ENCODE measurements around the gene HNRNPR. TPM values are rescaled to one million over a fixed set of nuclear protein-coding genes. Genes with fewer than 3 reads are reported as not detected.
"Not testable (repeated sequence)": the region's sequence is repeated elsewhere in the genome, so short reads cannot be mapped to it uniquely, and the experiment has no call there.

The HNRNPR gene
- total RNA-seq, 1 donor = 119 TPM

DNA sequence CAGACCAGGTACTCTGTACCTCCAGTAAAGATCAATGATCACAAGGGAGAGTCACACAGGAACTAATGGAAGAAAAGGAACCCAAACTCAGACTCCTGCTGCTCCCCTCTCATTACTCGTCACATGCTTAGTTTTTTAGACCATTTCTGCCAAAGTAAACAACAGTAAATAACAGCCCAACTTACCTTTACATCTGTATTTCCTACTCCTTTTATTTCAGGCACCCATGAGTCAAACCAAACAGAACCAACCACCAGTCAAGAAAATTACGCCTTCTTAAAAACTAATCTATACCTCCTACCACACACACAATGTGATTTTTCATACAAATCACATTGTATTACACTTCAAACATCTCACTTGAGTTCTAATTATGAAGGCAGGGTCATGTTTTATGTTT is 65.4 kb downstream of the HNRNPR start:
- DNase-seq (ENCODE audit: low read depth) = no peak
- TF ChIP-seq, protein P1, sequence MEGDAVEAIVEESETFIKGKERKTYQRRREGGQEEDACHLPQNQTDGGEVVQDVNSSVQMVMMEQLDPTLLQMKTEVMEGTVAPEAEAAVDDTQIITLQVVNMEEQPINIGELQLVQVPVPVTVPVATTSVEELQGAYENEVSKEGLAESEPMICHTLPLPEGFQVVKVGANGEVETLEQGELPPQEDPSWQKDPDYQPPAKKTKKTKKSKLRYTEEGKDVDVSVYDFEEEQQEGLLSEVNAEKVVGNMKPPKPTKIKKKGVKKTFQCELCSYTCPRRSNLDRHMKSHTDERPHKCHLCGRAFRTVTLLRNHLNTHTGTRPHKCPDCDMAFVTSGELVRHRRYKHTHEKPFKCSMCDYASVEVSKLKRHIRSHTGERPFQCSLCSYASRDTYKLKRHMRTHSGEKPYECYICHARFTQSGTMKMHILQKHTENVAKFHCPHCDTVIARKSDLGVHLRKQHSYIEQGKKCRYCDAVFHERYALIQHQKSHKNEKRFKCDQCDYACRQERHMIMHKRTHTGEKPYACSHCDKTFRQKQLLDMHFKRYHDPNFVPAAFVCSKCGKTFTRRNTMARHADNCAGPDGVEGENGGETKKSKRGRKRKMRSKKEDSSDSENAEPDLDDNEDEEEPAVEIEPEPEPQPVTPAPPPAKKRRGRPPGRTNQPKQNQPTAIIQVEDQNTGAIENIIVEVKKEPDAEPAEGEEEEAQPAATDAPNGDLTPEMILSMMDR (IDR thresholded peaks at IDR 0.05; ENCODE audit: insufficient read depth, low read depth, low read length) = no peak
- no peak overlapping the region for H3K4me3 ChIP-seq (ENCODE audit: low read depth, low read length)

DNA sequence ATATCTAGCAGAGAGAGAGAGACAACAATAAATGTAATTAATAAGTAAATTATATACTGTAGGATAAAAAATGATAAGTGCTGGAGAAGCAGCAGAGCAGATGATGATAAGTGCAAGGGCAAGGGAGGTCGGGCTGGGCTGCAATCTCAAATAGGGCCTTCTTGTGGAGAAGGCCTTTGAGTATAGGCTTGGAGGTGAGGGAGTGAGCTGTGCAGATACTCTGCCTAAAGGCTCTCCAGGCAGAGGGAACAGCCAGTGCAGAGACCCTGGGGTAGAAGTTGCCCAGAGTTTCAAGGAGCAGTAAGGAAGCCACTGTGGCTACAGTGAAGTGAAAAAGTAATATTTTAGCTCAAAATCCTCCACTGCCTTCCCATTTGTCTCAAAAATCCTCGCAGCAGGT is 67.6 kb downstream of the HNRNPR start:
- DNase-seq (ENCODE audit: low read depth) = no peak
- no peak overlapping the region for H3K4me3 ChIP-seq (ENCODE audit: low read depth, low read length)
- TF ChIP-seq, protein P1 (IDR thresholded peaks at IDR 0.05; ENCODE audit: insufficient read depth, low read depth, low read length) = no peak

DNA sequence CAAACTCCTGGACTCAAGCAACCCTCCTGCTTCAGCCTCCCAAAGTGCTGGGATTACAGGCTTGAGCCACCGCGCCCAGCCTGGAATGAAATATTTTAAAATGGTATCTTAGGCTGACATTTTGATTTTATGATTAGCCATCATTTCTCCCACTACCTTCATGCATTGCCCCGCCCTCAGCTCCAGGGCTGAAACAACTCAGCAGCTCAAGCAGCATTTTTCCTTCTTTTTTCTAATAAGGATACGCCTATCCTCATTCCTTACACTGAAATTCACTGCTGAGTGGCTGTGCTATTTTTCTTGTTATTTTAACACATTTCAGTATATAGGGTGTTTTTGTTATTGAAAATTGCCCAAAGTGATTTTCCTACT is 70.0 kb downstream of the HNRNPR start:
- TF ChIP-seq, protein P1 (IDR thresholded peaks at IDR 0.05; ENCODE audit: insufficient read depth, low read depth, low read length) = no peak
- no peak for DNase-seq (ENCODE audit: low read depth)
- no peak overlapping the region for H3K4me3 ChIP-seq (ENCODE audit: low read depth, low read length)

DNA sequence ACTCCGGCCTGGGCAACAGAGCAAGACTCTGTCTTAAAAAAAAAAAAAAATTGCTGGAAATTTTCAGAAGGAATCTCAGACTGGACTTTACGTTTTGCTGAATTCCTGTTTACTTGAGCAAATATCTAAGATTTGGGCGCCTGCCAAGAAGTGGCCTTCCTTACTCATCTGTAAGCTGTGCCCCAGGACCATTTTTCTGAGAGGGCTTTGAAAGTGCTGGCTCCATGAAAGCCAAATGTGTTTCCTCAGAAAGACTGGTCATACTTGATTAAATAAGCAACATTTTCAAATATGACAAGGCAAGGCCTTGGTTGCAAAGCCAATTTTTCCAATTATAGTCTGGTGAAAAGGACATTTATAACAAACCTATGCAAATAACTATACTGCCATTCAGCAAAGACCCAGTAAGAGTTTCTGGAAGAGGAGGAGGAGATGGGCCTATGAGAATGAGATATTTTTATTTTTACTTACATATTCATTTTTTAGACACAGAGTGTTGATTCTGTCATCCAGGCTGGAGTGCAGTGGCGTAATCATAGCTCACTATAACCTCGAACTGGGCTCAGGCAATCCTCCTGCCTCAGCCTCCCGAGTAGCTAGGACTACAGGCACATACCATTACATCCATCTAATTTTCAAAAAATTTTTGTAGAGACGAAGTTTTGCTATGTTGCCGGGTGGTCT is 70.5 kb downstream of the HNRNPR start:
- DNase-seq (ENCODE audit: low read depth) = peak; percentile 85

DNA sequence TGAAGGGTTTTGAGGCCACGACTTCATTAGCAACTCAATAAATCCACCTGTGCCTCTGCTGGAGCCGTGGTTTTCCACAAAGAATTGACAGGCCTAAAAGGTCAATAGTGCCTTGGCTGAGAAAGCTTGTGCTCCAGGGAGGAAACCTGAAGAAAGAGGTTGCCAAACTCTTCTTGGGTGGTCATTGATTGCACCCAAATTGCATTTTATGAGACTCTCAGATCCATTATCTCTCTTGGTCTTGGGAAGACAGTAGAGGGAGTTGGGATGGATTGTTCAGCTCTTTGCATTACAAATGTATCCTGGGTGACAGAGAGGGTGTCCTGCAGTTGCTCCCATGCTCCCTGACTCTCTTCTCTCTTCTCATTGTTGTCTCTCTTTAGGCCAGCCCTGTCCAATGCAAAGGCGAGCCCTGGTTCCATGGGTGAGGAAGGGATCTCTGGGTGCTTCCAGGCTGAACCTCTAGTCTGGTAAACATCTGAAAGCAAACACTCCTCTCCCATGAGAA is 80.7 kb downstream of the HNRNPR start:
- H3K4me3 ChIP-seq (ENCODE audit: low read depth, low read length) = no peak overlapping the region
- no peak for DNase-seq (ENCODE audit: low read depth)
- TF ChIP-seq, protein P1 (IDR thresholded peaks at IDR 0.05; ENCODE audit: insufficient read depth, low read depth, low read length) = no peak

More for the DNA sequence above, 70.5 kb downstream of the HNRNPR start:
- TF ChIP-seq, protein P1 (IDR thresholded peaks at IDR 0.05; ENCODE audit: insufficient read depth, low read depth, low read length) = no peak
- no peak overlapping the region for H3K4me3 ChIP-seq (ENCODE audit: low read depth, low read length)

DNA sequence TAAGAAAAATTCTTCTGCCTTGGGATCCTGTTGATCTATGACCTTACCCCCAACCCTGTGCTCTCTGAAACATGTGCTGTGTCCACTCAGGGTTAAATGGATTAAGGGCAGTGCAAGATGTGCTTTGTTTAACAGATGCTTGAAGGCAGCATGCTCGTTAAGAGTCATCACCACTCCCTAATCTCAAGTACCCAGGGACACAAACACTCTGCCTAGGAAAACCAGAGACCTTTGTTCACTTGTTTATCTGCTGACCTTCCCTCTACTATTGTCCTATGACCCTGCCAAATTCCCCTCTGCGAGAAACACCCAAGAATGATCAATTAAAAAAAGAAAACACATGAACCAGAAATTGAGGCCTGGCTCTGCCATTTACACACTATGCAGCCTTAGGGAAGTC is 86.0 kb downstream of the HNRNPR start:
- not testable (repeated sequence) for H3K4me3 ChIP-seq (ENCODE audit: low read depth, low read length); DNase-seq (ENCODE audit: low read depth)

DNA sequence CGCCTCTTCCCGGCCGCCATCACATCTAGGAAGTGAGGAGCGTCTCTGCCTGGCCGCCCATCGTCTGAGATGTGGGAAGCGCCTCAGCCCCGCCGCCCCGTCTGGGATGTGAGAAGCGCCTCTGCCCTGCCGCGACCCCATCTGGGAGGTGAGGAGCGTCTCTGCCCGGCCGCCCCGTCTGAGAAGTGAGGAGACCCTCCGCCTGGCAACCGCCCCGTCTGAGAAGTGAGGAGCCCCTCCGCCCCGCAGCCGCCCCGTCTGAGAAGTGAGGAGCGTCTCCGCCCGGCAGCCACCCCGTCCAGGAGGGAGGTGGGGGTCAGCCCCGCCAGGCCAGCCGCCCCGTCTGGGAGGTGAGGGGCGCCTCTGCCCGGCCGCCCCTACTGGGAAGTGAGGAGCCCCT is 86.7 kb downstream of the HNRNPR start:
- not testable (repeated sequence) for DNase-seq (ENCODE audit: low read depth)

More for the DNA sequence above, 86.7 kb downstream of the HNRNPR start:
- not testable (repeated sequence) for H3K4me3 ChIP-seq (ENCODE audit: low read depth, low read length)

Other genes starting within 250 kb of the HNRNPR start
- gene LUZP1, start 175.4 kb downstream of the HNRNPR start, total RNA-seq = 44.1 and 55.3 TPM in 2 replicates
- 0.86 and 2.3 TPM in 2 replicates for gene HTR1D, start 126.8 kb downstream of the HNRNPR start, total RNA-seq
- 19.6 and 24.6 TPM in 2 replicates for gene ZNF436, start 25.6 kb upstream of the HNRNPR start, total RNA-seq
- gene TCEA3, start 80.5 kb upstream of the HNRNPR start, total RNA-seq = 8.6 and 11.3 TPM in 2 replicates
- gene ASAP3, start 139.9 kb upstream of the HNRNPR start, total RNA-seq = 33.5 and 35.0 TPM in 2 replicates
- gene E2F2, start 186.9 kb upstream of the HNRNPR start, total RNA-seq = 2.2 and 2.9 TPM in 2 replicates
- 32.4 and 86.3 TPM in 2 replicates for gene ID3, start 215.2 kb upstream of the HNRNPR start, total RNA-seq